Nephron (organoid): ENCODE measurements around the gene KRT32.

Source experiments
- H3K27ac Mint-ChIP-seq, 3 experiments: 2 replicates each; pipeline ENCODE4 v1.8.0; 2020; ENCODE audit warnings: mixed read lengths in 3 of 3, mild to moderate bottlenecking in 2 of 3, moderate library complexity in 1 of 3
- H3K27me3 Mint-ChIP-seq: 2 replicates; pipeline ENCODE4 v1.8.0; 2021; ENCODE audit warnings: low read depth, mild to moderate bottlenecking, moderate library complexity, mixed read lengths
- H3K36me3 Mint-ChIP-seq: 2 replicates; pipeline ENCODE4 v1.8.0; 2020; ENCODE audit warnings: low read depth, mixed read lengths
- H3K4me1 Mint-ChIP-seq: 2 replicates; pipeline ENCODE4 v1.8.0; 2020; ENCODE audit warnings: mixed read lengths
- H3K4me3 Mint-ChIP-seq, 3 experiments: 2 replicates each; pipeline ENCODE4 v1.8.0; 2020; ENCODE audit warnings: mild to moderate bottlenecking in 3 of 3, mixed read lengths in 3 of 3, moderate library complexity in 2 of 3
- H3K9me3 Mint-ChIP-seq: 2 replicates; pipeline ENCODE4 v1.8.0; 2020; ENCODE audit warnings: mixed read lengths
- TF ChIP-seq, protein P1 (sequence below), 3 experiments: fragments of 200-600 bp; sonication (generic); IDR thresholded peaks; one replicate each; pipeline ENCODE4 v1.5.0; 2021; ENCODE audit warnings: antibody characterized with exemption in 3 of 3; ENCODE audit not compliant: unreplicated experiment in 3 of 3

KRT32 gene

DNA sequence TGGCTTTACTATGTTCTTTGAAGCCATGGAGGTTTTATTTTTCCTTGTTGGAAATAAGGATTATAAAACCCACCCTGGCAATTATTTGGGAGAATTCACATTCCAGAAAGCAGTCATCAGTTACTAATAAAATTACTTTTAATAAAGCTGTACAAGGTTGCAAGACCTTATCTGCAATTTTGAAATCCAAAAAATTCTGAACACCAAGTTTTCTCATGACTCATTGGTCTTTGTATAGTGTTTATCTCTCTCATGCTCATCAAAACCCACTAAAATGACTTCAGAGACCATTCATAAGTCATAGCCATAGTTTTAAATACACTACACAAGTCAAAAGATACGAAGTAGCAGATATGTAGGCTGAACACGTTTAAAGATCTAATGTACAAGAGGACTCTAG lies 20.4 kb downstream of the KRT32 start:
- H3K4me1 Mint-ChIP-seq: no peaks in the 10 kb centered on the region
- TF ChIP-seq, protein P1, sequence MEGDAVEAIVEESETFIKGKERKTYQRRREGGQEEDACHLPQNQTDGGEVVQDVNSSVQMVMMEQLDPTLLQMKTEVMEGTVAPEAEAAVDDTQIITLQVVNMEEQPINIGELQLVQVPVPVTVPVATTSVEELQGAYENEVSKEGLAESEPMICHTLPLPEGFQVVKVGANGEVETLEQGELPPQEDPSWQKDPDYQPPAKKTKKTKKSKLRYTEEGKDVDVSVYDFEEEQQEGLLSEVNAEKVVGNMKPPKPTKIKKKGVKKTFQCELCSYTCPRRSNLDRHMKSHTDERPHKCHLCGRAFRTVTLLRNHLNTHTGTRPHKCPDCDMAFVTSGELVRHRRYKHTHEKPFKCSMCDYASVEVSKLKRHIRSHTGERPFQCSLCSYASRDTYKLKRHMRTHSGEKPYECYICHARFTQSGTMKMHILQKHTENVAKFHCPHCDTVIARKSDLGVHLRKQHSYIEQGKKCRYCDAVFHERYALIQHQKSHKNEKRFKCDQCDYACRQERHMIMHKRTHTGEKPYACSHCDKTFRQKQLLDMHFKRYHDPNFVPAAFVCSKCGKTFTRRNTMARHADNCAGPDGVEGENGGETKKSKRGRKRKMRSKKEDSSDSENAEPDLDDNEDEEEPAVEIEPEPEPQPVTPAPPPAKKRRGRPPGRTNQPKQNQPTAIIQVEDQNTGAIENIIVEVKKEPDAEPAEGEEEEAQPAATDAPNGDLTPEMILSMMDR (IDR thresholded peaks at IDR 0.05; ENCODE audit: unreplicated experiment in 3 of 3): no peak
- no peak overlapping the region for H3K27ac Mint-ChIP-seq
- H3K9me3 Mint-ChIP-seq: peaks cover 6% of the 10 kb centered on the region
- H3K36me3 Mint-ChIP-seq: no peaks in the 10 kb centered on the region
- H3K4me3 Mint-ChIP-seq: no peak overlapping the region
- H3K27me3 Mint-ChIP-seq: peaks cover 15% of the 10 kb centered on the region

DNA sequence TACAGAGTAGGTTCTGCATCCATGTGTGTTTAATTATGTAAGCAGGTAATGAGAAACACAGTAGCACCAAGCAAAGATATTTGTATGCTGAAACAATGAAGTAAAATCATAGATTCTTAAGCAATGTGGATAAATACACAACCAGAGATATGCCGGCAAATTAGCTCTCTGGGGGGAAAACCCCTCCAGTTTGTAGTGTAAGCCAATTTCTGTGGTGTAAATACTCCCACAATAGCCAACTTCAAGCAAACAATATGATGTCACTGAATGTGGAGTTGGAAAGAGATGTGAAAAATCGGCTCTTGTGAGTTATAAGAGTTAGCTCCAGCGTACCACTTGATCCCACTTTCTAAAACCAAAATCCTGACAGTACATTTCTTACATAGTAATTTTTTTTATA lies 22.5 kb downstream of the KRT32 start:
- Mint-ChIP-seq H3K4me3 (no peak overlapping the region), H3K27ac (no peak overlapping the region), H3K9me3 (no peaks in the 10 kb centered on the region), H3K27me3 (peaks cover 12% of the 10 kb centered on the region), H3K4me1 (no peaks in the 10 kb centered on the region), H3K36me3 (no peaks in the 10 kb centered on the region)
- TF ChIP-seq, protein P1 (IDR thresholded peaks at IDR 0.05; ENCODE audit: unreplicated experiment in 3 of 3): no peak

DNA sequence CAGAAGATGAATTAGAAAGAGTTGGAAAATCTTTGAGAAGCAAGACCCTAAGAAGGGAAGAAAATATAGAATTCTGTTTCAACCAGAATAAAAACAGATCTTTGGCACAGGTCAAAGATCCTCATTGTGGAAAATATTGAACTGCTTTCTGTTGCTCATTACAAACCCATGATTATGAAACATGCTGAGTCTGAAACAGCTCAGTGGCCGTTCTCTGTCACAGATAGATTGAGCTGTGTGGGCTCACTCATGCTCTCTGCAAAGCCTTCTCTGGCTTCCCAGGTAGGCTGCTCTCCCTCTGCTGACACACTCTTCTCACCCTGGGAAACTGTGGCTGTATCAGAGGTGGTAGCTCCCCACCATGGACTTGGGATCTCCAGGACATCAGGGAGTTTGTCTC lies 23.0 kb downstream of the KRT32 start:
- no peaks in the 10 kb centered on the region for H3K9me3 Mint-ChIP-seq
- H3K4me1 Mint-ChIP-seq: no peaks in the 10 kb centered on the region
- H3K36me3 Mint-ChIP-seq: no peaks in the 10 kb centered on the region
- TF ChIP-seq, protein P1 (IDR thresholded peaks at IDR 0.05; ENCODE audit: unreplicated experiment in 3 of 3): no peak
- peaks cover 16% of the 10 kb centered on the region for H3K27me3 Mint-ChIP-seq
- no peak overlapping the region for H3K4me3 Mint-ChIP-seq
- no peak overlapping the region for H3K27ac Mint-ChIP-seq

GRCh38 chr17:41442739-41443138 lies 24.4 kb downstream of the KRT32 start:
- Mint-ChIP-seq H3K4me1 (no peaks in the 10 kb centered on the region), H3K27me3 (peaks cover 16% of the 10 kb centered on the region), H3K9me3 (no peaks in the 10 kb centered on the region), H3K27ac (no peak overlapping the region), H3K36me3 (no peaks in the 10 kb centered on the region), H3K4me3 (no peak overlapping the region)
- TF ChIP-seq, protein P1 (IDR thresholded peaks at IDR 0.05; ENCODE audit: unreplicated experiment in 3 of 3): no peak

DNA sequence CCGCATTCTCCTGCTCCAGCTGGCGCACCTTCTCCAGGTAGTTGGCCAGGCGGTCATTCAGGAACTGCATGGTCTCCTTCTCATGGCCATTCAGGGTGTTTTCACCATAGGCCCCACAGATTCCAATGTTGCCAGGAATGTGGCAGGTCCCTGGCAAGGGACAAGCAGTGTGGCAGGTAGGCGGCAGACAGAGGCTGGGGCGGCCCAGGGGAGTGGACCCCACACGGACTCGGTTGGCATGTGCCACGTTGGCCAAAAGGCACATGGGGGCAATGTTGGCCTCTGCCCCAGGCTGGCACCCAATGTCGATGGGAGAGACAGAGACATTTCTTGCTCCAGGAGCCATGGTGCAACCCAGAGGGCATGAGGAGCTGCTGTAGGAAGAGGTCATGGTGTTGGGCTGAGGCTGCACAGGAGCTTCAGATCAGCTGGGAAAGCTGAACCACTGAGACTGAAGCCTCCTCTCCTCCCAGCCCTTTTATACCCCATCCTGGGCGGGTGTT lies 26.6 kb downstream of the KRT32 start, which contains the start of gene KRT38:
Gene KRT38 (minus strand): TSS at position 453 of the 503 bp plus-strand sequence. CDS start 62 bp downstream, at position 391.
- Mint-ChIP-seq H3K36me3 (no peaks in the 10 kb centered on the region), H3K27me3 (peaks cover 8% of the 10 kb centered on the region), H3K27ac (no peak within 1 kb of the TSS), H3K4me3 (no peak within 1 kb of the TSS), H3K4me1 (no peaks in the 10 kb centered on the region), H3K9me3 (no peaks in the 10 kb centered on the region)
- TF ChIP-seq, protein P1 (IDR thresholded peaks at IDR 0.05; ENCODE audit: unreplicated experiment in 3 of 3): no peak

DNA sequence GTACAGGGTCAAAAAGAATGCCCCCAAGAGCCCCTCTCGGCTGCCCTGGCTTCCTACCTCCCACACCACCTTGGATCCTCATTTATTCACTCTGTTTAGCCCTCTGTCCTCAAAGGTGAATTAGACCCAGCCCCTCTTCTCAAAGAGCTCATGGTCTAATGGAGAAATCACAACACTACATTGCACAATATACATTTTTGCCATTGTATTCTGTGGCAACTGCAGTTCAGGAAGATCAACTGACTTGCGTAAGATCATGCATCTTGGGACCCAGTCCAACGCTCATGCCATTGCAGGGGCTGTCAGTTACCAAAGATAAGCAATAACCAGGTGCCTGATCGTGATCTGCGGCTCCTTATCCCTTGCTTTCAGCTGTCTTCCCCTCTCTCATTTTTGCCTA lies 27.8 kb downstream of the KRT32 start:
- Mint-ChIP-seq H3K27ac (no peak overlapping the region), H3K27me3 (peaks cover 8% of the 10 kb centered on the region), H3K9me3 (no peaks in the 10 kb centered on the region), H3K4me1 (peaks cover 6% of the 10 kb centered on the region), H3K36me3 (no peaks in the 10 kb centered on the region), H3K4me3 (no peak overlapping the region)
- TF ChIP-seq, protein P1 (IDR thresholded peaks at IDR 0.05; ENCODE audit: unreplicated experiment in 3 of 3): no peak
